Upper lobe of left lung (tissue), 4 donors: ENCODE data around the gene PDXK.

Experiments
- POLR2A ChIP-seq, 4 donors: fragments of 450-650 bp; IDR thresholded peaks; one replicate each; pipeline ENCODE4 v1.5.1; 2016 to 2017; ENCODE audit warnings: antibody characterized with exemption in 4 of 4, mild to moderate bottlenecking in 2 of 4
- POLR2AphosphoS5 ChIP-seq, 2 donors: sonication (generic); formaldehyde crosslinking; IDR thresholded peaks; one replicate each; pipeline ENCODE4 v1.5.1; 2017; ENCODE audit warnings: antibody characterized with exemption in 2 of 2
- TF ChIP-seq, protein P1 (sequence below), 6 experiments: fragments of 450-650 bp in 4 of 6; fragments of 200-600 bp in 2 of 6; sonication (generic) in 2 of 6; IDR thresholded peaks; one replicate each; pipeline ENCODE4 v1.5.1; 2016 to 2019; ENCODE audit warnings: antibody characterized with exemption in 6 of 6

DNA sequence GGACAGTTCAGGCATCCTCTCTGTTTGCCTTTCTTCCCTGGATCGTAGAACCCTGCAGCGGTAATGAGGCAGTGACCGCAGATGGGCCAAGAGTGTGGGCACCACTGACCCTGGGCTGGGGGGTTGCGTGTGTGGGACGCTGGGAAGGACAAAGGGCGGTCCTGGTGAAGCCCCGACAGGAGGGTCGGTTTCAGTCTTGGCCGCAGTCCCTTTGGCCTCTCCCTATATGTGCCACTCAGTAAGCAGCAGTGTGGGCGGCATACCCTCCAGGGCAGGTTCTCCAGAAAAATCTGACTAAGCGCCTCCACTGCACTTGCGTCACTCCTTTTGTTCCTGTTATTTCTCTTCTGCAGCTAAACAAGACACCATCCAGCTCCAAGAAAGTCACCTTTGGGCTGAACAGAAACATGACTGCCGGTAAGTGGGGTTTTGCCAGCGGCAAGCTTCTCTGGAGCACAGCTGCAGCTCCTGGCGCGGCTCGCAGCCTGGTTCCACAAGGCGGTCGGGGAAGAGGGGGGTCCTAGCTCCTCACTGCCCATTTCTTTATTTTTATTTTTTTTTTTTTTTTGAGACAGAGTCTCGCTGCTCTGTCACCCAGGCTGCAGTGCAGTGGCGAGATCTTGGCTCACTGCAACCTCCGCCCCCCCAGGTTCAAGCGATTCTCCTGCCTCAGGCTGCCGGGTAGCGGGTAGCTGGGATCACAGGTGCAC is 27.7 kb upstream of the PDXK start:
- TF ChIP-seq POLR2A (IDR thresholded peaks at IDR 0.05), result no peak
- TF ChIP-seq, protein P1, sequence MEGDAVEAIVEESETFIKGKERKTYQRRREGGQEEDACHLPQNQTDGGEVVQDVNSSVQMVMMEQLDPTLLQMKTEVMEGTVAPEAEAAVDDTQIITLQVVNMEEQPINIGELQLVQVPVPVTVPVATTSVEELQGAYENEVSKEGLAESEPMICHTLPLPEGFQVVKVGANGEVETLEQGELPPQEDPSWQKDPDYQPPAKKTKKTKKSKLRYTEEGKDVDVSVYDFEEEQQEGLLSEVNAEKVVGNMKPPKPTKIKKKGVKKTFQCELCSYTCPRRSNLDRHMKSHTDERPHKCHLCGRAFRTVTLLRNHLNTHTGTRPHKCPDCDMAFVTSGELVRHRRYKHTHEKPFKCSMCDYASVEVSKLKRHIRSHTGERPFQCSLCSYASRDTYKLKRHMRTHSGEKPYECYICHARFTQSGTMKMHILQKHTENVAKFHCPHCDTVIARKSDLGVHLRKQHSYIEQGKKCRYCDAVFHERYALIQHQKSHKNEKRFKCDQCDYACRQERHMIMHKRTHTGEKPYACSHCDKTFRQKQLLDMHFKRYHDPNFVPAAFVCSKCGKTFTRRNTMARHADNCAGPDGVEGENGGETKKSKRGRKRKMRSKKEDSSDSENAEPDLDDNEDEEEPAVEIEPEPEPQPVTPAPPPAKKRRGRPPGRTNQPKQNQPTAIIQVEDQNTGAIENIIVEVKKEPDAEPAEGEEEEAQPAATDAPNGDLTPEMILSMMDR (IDR thresholded peaks at IDR 0.05), result no peak
- TF ChIP-seq POLR2AphosphoS5 (IDR thresholded peaks at IDR 0.05), result no peak
